GM18861 (cell line): ENCODE measurements around the gene KCNQ4.

Source experiments
- ATAC-seq: cut with Tn5 transposase; IDR thresholded peaks from one replicate; pipeline ENCODE4 v1.9.1; 2021; ENCODE audit not compliant: unreplicated experiment

Gene KCNQ4

GRCh38 chr1:40776236-40777072, 7.1 kb upstream of the KCNQ4 start:
- ATAC-seq, result no peak

DNA sequence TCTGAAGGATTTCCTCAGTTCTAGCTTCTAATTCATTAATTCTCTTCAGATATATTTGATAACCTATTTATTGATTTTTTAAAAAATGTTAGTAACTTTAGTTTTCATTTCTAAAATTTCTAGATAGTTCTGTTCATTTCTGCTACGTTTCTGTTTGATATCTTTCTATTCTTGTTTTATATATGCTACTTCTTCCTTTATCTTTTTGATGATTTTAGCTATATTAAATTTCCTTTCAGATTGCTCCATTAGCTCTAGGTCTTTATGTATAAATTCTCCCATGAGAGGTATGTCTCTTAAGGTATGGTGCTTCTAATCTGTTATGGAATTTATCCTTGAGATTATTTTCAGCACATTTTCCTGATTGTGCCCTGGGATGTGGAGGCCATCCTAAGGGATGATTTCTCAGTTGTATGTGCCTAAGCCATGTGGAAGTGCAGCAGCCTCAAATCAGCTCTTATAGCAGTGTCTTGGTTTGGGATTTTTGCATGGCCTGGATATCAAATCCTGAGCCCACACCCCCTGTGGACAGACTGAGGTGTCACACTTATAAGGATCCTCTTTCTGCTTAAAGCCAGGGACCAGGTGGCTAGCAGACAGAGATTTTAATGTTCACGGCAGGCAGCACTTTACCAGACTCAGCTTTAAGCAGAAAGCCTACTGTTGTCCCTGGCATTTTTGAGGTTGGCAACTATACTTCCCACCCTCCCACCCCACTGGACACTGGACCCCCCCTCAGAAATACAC, 6.2 kb upstream of the KCNQ4 start:
- no peak for ATAC-seq

DNA sequence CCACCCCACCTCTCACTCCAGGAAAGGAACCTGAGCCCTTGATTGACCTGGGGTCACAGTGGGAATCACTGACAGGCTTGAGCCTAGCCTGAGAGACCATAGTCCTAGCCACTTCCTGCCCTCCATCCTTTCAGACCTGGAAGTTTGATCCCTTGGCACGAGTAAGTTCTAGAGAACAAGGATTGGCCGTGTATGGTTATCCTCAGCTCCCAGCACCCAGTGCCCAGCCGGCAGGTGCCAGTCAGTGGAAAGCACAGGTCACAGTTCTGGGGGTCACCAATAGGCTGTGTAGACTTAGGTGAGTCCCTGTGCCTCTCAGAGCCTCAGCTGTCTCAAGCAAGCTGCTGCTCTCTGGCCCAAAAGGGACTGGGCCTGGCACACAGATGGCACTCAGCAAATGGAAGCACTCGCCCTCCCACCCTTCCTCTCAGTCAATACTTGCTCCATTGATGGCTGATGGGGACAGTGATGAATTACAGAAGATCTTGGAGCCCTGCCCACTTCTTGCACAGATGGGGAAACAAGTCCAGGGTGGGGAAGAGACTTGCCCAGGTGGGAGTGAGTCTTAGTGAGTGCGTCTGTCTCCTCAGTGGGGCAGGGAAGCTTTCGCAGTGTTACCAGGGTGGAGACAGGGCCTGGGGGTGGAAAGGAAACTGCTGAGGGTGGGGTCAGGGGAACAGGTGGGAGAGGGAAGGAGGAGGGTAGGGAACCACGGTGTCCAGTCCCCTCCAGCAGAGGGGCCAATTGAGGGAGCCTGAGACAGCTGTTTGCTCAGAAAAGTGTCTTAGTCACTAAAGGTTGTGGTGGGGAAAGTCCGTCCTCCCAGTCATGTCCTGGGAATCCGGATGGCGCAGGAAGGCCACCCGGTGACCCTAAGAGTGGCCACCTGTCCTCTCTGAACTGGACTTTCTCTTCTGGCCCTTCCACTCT, 2.6 kb upstream of the KCNQ4 start:
- ATAC-seq, result no peak

DNA sequence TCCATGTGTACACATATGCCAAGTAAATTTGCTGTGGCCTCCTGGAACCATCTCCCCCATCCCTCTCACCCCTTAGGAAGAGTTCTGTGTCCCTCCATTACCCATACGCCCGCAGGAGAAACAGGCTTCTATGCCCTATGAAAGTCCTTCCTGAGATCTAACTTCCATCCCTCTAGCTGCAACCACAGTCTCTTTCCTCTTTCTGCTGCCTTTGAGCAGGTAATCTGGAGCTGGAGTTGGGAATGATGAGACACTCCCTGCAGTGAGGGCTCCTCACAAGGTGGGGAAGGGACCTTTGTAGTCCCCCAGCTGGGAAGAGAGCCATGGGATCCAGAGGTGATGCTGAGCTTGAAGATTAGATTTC, 2.0 kb upstream of the KCNQ4 start:
- no peak for ATAC-seq

GRCh38 chr1:40782371-40782956, 1.1 kb upstream of the KCNQ4 start:
- ATAC-seq, result no peak

DNA sequence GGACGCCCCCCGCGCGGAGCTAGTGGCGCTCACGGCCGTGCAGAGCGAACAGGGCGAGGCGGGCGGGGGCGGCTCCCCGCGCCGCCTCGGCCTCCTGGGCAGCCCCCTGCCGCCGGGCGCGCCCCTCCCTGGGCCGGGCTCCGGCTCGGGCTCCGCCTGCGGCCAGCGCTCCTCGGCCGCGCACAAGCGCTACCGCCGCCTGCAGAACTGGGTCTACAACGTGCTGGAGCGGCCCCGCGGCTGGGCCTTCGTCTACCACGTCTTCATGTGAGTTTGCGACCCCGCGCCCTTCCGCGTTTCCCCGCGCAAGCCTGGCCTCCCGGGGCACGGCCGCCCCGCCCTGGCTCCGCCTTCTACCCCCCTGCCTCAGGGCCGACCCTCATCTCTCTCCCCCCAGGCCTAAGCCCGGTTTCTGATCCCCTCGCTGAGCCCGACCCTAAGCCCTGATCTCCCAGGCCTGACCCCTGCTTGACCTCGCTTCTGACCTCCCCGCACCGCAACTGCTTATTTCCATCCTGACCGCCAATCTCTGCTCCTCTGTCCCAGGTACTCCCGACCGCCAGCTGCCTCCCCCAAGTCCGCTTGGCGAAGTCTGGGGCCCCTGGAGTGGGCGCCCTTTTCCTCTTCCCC, 669 bp downstream of the KCNQ4 start:
- no peak for ATAC-seq

- no peak for ATAC-seq
These were observed 1.2 kb downstream of the KCNQ4 start for GRCh38 chr1:40784771-40785151.

DNA sequence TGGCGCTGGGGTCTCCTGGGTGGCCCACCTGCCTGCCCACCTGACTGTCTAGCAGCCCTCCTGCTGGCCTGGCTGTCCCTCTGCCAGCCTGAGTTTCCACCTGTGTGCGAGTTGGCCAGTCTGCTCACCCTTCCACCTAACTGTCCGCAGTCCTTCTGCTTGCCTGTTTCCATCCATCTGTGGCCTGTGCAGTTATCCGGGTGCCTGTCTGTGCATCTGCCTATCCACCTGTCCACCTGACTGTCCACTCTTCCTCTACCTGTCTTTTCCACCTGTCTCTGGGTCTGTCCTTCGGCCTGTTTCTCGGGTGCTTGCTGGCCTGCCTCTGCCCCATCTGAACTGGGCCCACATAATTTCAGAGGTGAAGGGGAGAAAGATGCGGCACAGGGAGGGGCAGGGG, 1.9 kb downstream of the KCNQ4 start:
- ATAC-seq, result no peak

DNA sequence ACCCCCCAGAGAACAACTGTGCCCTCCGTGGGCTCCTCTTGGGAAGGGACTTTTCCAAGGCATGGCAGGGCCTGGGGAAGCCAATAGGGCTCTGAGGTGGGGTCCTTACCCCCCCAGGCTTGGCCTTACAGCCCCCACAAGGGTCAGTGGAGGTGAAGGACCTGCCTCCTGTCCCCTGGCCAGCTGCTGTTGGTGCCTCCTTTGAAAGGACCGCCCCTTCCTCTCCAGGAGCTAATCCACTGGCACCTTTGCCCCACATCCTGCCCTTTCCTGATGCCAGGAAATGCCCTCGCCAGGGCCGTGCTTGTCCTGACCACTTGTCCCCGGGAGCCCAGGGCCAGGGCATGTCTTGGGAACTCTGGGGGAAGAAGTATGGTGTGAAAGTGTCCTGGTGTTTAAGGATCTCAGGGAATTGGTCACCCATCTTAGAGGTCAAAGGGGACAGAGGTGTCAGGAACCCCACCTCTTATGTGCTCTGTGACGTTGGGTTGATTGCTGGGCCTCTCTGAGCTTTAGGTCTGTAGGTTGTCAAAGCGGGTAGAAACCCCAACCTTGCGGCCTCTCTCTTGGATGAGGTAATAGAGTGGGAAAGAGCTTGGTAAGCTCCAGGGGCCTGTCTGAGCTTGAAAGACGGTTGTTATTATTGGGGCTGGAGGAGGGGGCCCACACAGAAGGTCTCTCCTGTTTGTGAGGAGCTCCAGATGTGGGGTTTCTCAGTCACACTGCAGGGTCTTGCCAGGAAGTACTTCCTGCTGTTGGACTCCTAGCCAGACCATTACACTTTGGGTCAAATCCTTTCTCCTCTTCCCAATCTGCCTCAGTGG, 2.8 kb downstream of the KCNQ4 start:
- no peak for ATAC-seq

DNA sequence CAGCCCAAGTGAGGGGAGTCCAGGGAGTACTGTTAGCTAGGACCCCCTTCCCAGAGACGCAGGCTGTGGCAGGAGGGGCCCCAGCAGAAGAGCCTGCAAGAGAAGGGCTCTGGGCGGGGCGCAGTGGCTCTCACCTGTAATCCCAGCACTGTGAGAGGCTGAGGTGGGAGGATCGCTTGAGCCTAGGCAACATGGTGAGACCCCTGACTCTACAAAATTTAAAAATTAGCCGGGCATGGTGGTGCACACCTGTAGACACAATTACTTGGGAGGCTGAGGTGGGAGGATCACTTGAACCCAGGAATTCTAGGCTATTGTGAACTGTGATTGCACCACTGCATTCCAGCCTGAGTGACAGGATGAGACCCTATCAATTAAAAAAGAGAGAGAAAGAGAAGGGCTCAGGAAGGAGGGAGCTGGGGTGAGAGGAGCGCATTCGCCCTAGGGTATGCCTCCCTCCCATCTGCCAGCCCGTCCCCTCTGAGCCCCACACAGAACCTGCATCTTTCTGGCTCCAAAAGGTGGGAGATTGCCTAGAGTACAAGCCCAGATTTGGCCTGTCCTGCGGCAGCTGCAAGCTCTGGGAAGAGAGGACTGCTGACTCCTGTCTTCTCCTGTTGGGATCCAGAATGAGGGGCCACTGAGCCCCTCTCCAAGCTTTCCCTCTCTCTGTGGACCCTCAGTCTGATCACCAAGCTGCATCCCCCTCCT, 3.6 kb downstream of the KCNQ4 start:
- no peak for ATAC-seq

- ATAC-seq, result no peak
These were observed 4.4 kb downstream of the KCNQ4 start for GRCh38 chr1:40787737-40788560.

- ATAC-seq, result no peak
These were observed 5.2 kb downstream of the KCNQ4 start for GRCh38 chr1:40788561-40789341.

DNA sequence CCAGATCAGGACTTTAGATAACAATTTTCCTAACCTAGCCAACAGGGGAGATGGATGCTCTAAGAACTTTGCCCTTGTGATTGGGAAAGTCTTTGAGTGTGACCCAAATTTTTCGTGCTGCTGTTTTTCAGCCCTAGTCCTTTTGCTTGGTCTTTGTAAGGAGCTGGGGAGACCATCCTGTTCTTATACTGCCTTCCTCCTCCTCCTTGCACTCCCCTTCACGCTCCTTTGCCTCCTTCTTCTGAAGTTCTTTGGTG, 5.7 kb downstream of the KCNQ4 start:
- no peak for ATAC-seq

GRCh38 chr1:40789661-40790430, 6.3 kb downstream of the KCNQ4 start:
- no peak for ATAC-seq

GRCh38 chr1:40792036-40792435, 8.4 kb downstream of the KCNQ4 start:
- no peak for ATAC-seq

- no peak for ATAC-seq
These were observed 10.0 kb downstream of the KCNQ4 start for GRCh38 chr1:40793617-40794016.

- no peak for ATAC-seq
These were observed 10.5 kb downstream of the KCNQ4 start for GRCh38 chr1:40794048-40794447.
